Transverse colon (tissue), 4 donors: ENCODE measurements around the gene DNAH2. TPM values are rescaled to one million over a fixed set of nuclear protein-coding genes. Genes with fewer than 3 reads are reported as not detected.

Experiments
- DNase-seq: peaks from one replicate; pipeline ENCODE4 v3.0.0-alpha.2; 2019
- H3K27ac ChIP-seq, 4 donors: fragments of 200-600 bp; sonication (generic); 2 replicates each; pipeline ENCODE4 v1.5.1; 2016 to 2018; ENCODE audit warnings: inconsistent platforms in 4 of 4
- H3K27me3 ChIP-seq: fragments of 200-600 bp; sonication (generic); 2 replicates; pipeline ENCODE4 v1.5.1; 2017; ENCODE audit warnings: inconsistent platforms
- H3K36me3 ChIP-seq, 4 donors: fragments of 200-600 bp; sonication (generic); 2 replicates each; pipeline ENCODE4 v1.5.1; 2017 to 2019; ENCODE audit warnings: inconsistent platforms in 4 of 4
- H3K4me1 ChIP-seq, 4 donors: fragments of 200-600 bp; sonication (generic); 2 replicates each; pipeline ENCODE4 v1.5.1; 2017 to 2020; ENCODE audit warnings: inconsistent platforms in 4 of 4
- H3K4me3 ChIP-seq, 4 donors: fragments of 200-600 bp; sonication (generic); 1 replicate in 1 of 4; 2 replicates in 3 of 4; pipeline versions ENCODE4 v1.5.1 to v1.6.1; 2017 to 2019; ENCODE audit warnings: inconsistent platforms in 4 of 4
- H3K9me3 ChIP-seq, 2 donors: fragments of 200-600 bp; sonication (generic); 2 replicates each; pipeline ENCODE4 v1.5.1; 2017 to 2019; ENCODE audit warnings: inconsistent platforms in 2 of 2
- EP300 ChIP-seq: sonication (generic); formaldehyde crosslinking; IDR thresholded peaks from one replicate; pipeline ENCODE4 v1.6.1; 2017; ENCODE audit warnings: antibody characterized with exemption, low read depth
- POLR2A ChIP-seq: fragments of 450-650 bp; IDR thresholded peaks from one replicate; pipeline ENCODE4 v1.6.1; 2016; ENCODE audit warnings: antibody characterized with exemption, mild to moderate bottlenecking, moderate library complexity
- POLR2AphosphoS5 ChIP-seq, 3 donors: sonication (generic); formaldehyde crosslinking; IDR thresholded peaks; one replicate each; pipeline ENCODE4 v1.6.1; 2016; ENCODE audit warnings: antibody characterized with exemption in 3 of 3
- WGBS, 2 donors: methylation state at CpG; one replicate each; pipeline ENCODE4 v1.1.5; 2018; ENCODE audit warnings: low coverage in 1 of 2; 5-methylcytosine and 5-hydroxymethylcytosine counted together
- in situ Hi-C, 4 donors: fragments of 200-750 bp; cut with MboI; loops; one replicate each; pipeline versions ENCODE4 v1.15.0 to v1.15.1; 2017; ENCODE audit warnings: low sequenced_read_pairs in 3 of 4, low pct_ligation_motif_present in 1 of 4, low pct_unique_long_range_greater_than_20kb in 1 of 4
- intact Hi-C: fragments of 100-400 bp; cut with DNase I; formaldehyde crosslinking; loops from one replicate; pipeline ENCODE4 v1.15.1; 2023; ENCODE audit warnings: low total_unique reads
- total RNA-seq, 4 donors: library from RNA; depleted of rRNA; stranded (reverse); fragments of >200 nt; gene quantifications; one replicate each; pipeline ENCODE4 v1.1.0, GENCODE V29; 2016
- TF ChIP-seq, protein P1 (sequence below), 5 experiments: fragments of 200-600 bp in 3 of 5; fragments of 450-650 bp in 2 of 5; sonication (generic) in 3 of 5; IDR thresholded peaks; 1 replicate in 2 of 5; 2 replicates in 3 of 5; pipeline ENCODE4 v1.5.1; 2016 to 2017; ENCODE audit warnings: antibody characterized with exemption in 5 of 5, inconsistent platforms in 3 of 5, mild to moderate bottlenecking in 2 of 5, moderate library complexity in 1 of 5

Gene DNAH2
- total RNA-seq, 4 donors from 2014 or later: under 0.01 to 0.55 (median 0.18) TPM

DNA sequence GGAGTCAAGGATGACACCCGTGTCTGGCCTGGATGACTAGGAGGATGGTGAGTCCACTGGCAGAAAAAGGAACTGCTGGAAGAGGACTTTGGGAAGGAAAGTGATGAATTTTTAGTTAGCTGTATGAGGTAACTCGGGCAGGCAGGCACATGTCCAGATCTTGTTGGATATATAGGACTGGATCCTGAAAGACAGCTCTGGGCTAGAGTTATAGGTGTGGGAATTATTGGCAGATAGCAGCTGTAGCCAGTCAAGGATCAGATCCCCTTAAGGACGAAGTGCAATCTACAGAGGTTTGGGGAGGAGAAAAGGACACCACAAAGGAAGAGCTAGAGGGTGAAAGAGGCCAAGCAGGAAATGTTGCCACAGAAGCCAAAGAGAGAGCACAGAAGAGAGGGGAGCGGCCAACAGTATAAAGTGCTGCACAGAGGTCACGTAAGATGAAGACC is 150.4 kb downstream of the DNAH2 start:
- Histone ChIP-seq H3K4me1 (peaks cover 0 to 21% (median 7%) of the 10 kb centered on the region in 4 donors), H3K4me3 (no peak overlapping the region), H3K27ac (peak overlapping the region in 3 of 4 donors; percentile 16 to 60 (median 23)), H3K27me3 (no peaks in the 10 kb centered on the region), H3K36me3 (peaks cover 0 to 2% (median 0%) of the 10 kb centered on the region in 4 donors), H3K9me3 (no peaks in the 10 kb centered on the region)
- TF ChIP-seq, protein P1, sequence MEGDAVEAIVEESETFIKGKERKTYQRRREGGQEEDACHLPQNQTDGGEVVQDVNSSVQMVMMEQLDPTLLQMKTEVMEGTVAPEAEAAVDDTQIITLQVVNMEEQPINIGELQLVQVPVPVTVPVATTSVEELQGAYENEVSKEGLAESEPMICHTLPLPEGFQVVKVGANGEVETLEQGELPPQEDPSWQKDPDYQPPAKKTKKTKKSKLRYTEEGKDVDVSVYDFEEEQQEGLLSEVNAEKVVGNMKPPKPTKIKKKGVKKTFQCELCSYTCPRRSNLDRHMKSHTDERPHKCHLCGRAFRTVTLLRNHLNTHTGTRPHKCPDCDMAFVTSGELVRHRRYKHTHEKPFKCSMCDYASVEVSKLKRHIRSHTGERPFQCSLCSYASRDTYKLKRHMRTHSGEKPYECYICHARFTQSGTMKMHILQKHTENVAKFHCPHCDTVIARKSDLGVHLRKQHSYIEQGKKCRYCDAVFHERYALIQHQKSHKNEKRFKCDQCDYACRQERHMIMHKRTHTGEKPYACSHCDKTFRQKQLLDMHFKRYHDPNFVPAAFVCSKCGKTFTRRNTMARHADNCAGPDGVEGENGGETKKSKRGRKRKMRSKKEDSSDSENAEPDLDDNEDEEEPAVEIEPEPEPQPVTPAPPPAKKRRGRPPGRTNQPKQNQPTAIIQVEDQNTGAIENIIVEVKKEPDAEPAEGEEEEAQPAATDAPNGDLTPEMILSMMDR (IDR thresholded peaks at IDR 0.05): no peak
- no peak for TF ChIP-seq POLR2AphosphoS5 (IDR thresholded peaks at IDR 0.05)
- no peak for TF ChIP-seq POLR2A
- TF ChIP-seq EP300: no peak
- 60 to 63% methylated on average over 5 of the region's 5 CpGs for WGBS, 2 donors
- intact Hi-C loops (loop anchor here (10.0 kb wide), 1 partner anchor 57 kb away; the partner anchor contains the start of gene KCNAB3), in situ Hi-C loops (loop anchor here in 2 of 4 donors (25.0 kb wide), 1 partner anchor 119 kb away; no protein-coding TSS in a partner anchor)
- no peak for DNase-seq

DNA sequence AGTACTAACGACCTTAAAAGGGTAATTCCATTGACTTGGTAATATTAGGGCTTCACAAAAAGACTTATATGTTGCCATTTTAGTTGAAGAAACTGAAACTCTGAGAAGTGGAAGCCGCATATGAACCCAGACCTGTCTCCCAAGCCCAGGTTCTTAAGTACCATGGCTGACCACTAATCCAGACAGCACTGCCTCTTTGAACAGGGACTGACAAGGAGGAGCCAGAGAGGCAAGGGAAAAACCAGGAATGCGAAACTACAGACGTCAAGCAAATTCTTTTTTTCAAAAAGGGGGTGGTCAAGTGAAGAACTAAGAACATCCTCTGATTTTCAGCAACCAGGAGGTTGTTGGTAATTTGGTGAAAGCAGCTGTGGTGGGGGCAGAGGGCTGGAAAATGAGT is 155.5 kb downstream of the DNAH2 start:
- DNase-seq: no peak
- intact Hi-C loops: loop anchor here (5.0 kb wide), 1 partner anchor 109 kb away; no protein-coding TSS in a partner anchor
- peaks cover 0 to 5% (median 0%) of the 10 kb centered on the region in 4 donors for H3K36me3 ChIP-seq
- no peak overlapping the region for H3K4me3 ChIP-seq
- no peak overlapping the region for H3K27ac ChIP-seq
- TF ChIP-seq EP300: no peak
- no peak for TF ChIP-seq POLR2A
- TF ChIP-seq POLR2AphosphoS5 (IDR thresholded peaks at IDR 0.05): no peak
- TF ChIP-seq, protein P1 (IDR thresholded peaks at IDR 0.05): no peak
- WGBS, 2 donors: 69 to 75% methylated on average over 4 of the region's 4 CpGs
- H3K9me3 ChIP-seq: no peaks in the 10 kb centered on the region
- H3K4me1 ChIP-seq: peaks cover 0 to 6% (median 2%) of the 10 kb centered on the region in 4 donors
- in situ Hi-C loops: loop anchor here in 2 of 4 donors (25.0 kb wide), 1 partner anchor 114 kb away; no protein-coding TSS in a partner anchor
- H3K27me3 ChIP-seq: no peaks in the 10 kb centered on the region

DNA sequence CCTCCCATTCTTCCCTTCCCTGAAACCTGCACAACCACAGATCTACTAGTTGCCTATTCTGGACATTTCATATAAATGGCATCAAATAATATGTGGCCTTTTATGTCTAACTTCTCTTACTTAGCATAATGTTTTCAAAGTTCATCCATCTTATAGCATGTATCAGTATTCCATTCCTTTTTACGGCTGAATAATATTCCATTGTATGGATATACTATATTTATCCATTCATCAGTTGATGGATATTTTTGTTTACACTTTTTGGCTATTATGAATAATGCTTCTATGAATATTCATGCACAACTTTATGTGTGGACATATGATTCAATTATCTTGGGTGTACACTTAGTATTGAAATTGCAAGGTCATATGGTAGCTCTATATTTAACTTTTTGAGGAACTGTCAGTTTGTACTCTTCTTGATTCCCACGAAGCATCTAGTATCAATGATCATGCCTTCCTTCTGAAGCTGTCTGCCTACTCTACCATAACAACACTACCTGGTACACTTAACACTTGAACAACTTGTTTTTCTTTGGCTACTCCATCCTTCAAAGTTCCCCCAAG is 158.3 kb downstream of the DNAH2 start:
- intact Hi-C loops (no loop called here), in situ Hi-C loops (no loop called here)
- peaks cover 0 to 16% (median 0%) of the 10 kb centered on the region in 4 donors for H3K36me3 ChIP-seq
- H3K27me3 ChIP-seq: no peaks in the 10 kb centered on the region
- TF ChIP-seq EP300 (no peak), POLR2A (no peak), POLR2AphosphoS5 (IDR thresholded peaks at IDR 0.05) (no peak)
- TF ChIP-seq, protein P1 (IDR thresholded peaks at IDR 0.05): no peak
- no peak overlapping the region for H3K27ac ChIP-seq
- peaks cover 0 to 17% (median 4%) of the 10 kb centered on the region in 4 donors for H3K4me1 ChIP-seq
- DNase-seq: no peak
- 81 to 85% methylated on average over 2 of the region's 2 CpGs for WGBS, 2 donors
- H3K4me3 ChIP-seq: no peak overlapping the region
- no peaks in the 10 kb centered on the region for H3K9me3 ChIP-seq

DNA sequence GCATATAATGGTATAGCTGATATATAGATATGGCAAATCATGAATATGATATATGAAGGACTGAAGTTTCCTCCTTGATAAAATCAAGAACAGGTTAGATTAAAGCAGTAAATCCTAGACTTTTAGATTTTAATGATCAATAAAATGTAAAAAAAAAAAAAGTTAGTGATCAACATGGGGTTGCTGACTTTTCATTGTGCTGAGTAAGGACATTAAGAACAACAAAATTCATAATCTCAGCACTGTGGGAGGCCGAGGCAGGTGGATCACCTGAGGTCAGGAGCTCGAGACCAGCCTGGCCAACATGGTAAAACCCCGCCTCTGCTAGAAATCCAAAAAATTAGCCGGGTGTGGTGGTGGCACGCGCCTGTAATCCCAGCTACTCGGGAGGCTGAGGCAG is 160.7 kb downstream of the DNAH2 start:
- WGBS, 2 donors: 81 to 97% methylated on average over 3 to 7 of the region's 7 CpGs
- H3K36me3 ChIP-seq: peaks cover 0 to 11% (median 0%) of the 10 kb centered on the region in 4 donors
- intact Hi-C loops (no loop called here), in situ Hi-C loops (no loop called here)
- H3K27me3 ChIP-seq: no peaks in the 10 kb centered on the region
- no peak overlapping the region for H3K4me3 ChIP-seq
- TF ChIP-seq, protein P1 (IDR thresholded peaks at IDR 0.05): no peak
- no peak for TF ChIP-seq POLR2A
- no peak overlapping the region for H3K27ac ChIP-seq
- no peak for DNase-seq
- H3K4me1 ChIP-seq: peaks cover 4 to 40% (median 22%) of the 10 kb centered on the region in 4 donors
- no peaks in the 10 kb centered on the region for H3K9me3 ChIP-seq
